Stimulated activated CD4-positive, alpha-beta T cell treated with anti-CD3 and anti-CD28 coated beads, TNF-alpha, amount 100 ng/mL, for 48 hours (primary cell): ENCODE measurements around the gene DCDC1.

Source experiments
- DNase-seq, 3 donors: peaks; one replicate each; pipeline ENCODE4 v3.0.0-alpha.2; 2020; ENCODE audit warnings: low read depth in 3 of 3

Gene DCDC1

GRCh38 chr11:30832831-30833230 lies 536.7 kb downstream of the DCDC1 start:
- no peak for DNase-seq

- DNase-seq: no peak
Observed at GRCh38 chr11:30830681-30831080, 538.9 kb downstream of the DCDC1 start.

GRCh38 chr11:30826911-30827310 lies 542.6 kb downstream of the DCDC1 start:
- DNase-seq: no peak

- no peak for DNase-seq
Observed at GRCh38 chr11:30825723-30826122, 543.8 kb downstream of the DCDC1 start.

- DNase-seq: no peak
Observed at GRCh38 chr11:30823119-30823518, 546.4 kb downstream of the DCDC1 start.

GRCh38 chr11:30821438-30821965 lies 548.0 kb downstream of the DCDC1 start:
- no peak for DNase-seq

GRCh38 chr11:30818721-30819120 lies 550.8 kb downstream of the DCDC1 start:
- DNase-seq: no peak

- DNase-seq: no peak
Observed at GRCh38 chr11:30816959-30817880, 552.3 kb downstream of the DCDC1 start.

GRCh38 chr11:30815619-30816018 lies 553.9 kb downstream of the DCDC1 start:
- no peak for DNase-seq

GRCh38 chr11:30814737-30815136 lies 554.8 kb downstream of the DCDC1 start:
- DNase-seq: no peak
